ENCODE data around the gene DDX5.

DDX5 gene

GRCh38 chr17:64492481-64493109 is 13.5 kb downstream of the DDX5 start:
- POLR2A ChIA-PET: interaction anchor here (0.6 to 2.3 kb wide), 5 partner anchors 13 to 74 kb away, joined by 3 to 11 read pairs (median 3); no protein-coding TSS in a partner anchor
- Histone ChIP-seq H3K27ac (ENCODE audit: extremely low read depth, low read depth, low read length) (no peak overlapping the region), H3K4me3 (ENCODE audit: low read depth, low read length) (no peak overlapping the region), H3K4me1 (ENCODE audit: control insufficient read depth, insufficient read depth, low read length) (no peaks in the 10 kb centered on the region), H3K9me3 (ENCODE audit: control insufficient read depth, insufficient read depth, low read depth, low read length) (no peaks in the 10 kb centered on the region), H3K36me3 (ENCODE audit: control insufficient read depth in 2 of 2, insufficient read depth in 1 of 2, low read length in 2 of 2) (peaks cover 51 to 61% of the 10 kb centered on the region in 2 experiments)
- TF ChIP-seq ZNF580 (tag by site-specific recombination; IDR thresholded peaks at IDR 0.05) (no peak), ZNF561 (tag by site-specific recombination; IDR thresholded peaks at IDR 0.05; ENCODE audit: borderline replicate concordance) (no peak), SP3 (tag by site-specific recombination; IDR thresholded peaks at IDR 0.05) (no peak), ZNF658 (tag by site-specific recombination; IDR thresholded peaks at IDR 0.05) (no peak), BCL6B (tag by site-specific recombination; IDR thresholded peaks at IDR 0.05) (no peak), KLF16 (tag by site-specific recombination; IDR thresholded peaks at IDR 0.05) (no peak), ZSCAN18 (tag by site-specific recombination; IDR thresholded peaks at IDR 0.05) (no peak), ZNF433 (tag by site-specific recombination; IDR thresholded peaks at IDR 0.05; ENCODE audit: low read depth) (no peak), ZNF223 (tag by site-specific recombination; IDR thresholded peaks at IDR 0.05) (no peak), GFI1B (tag by site-specific recombination; IDR thresholded peaks at IDR 0.05) (no peak), ZXDB (tag by site-specific recombination; IDR thresholded peaks at IDR 0.05) (no peak), ZNF645 (tag by site-specific recombination; IDR thresholded peaks at IDR 0.05) (no peak), ZNF830 (tag by site-specific recombination; IDR thresholded peaks at IDR 0.05; ENCODE audit: low read depth) (no peak), HIC1 (tag by site-specific recombination; IDR thresholded peaks at IDR 0.05) (no peak)
- CTCF ChIA-PET: interaction anchor here (0.6 to 4.8 kb wide), 8 partner anchors 12 to 636 kb away, joined by 3 to 75 read pairs (median 4); no protein-coding TSS in a partner anchor

- peaks cover 57 to 66% of the 10 kb centered on the region in 2 experiments for H3K36me3 ChIP-seq (ENCODE audit: control insufficient read depth in 2 of 2, insufficient read depth in 1 of 2, low read length in 2 of 2)
- CTCF ChIA-PET: interaction anchor here (0.6 to 4.8 kb wide), 8 partner anchors 13 to 103 kb away, joined by 3 to 75 read pairs (median 4); no protein-coding TSS in a partner anchor
- POLR2A ChIA-PET: interaction anchor here (0.9 to 2.3 kb wide), 2 partner anchors 13 to 35 kb away, joined by 3 to 11 read pairs; no protein-coding TSS in a partner anchor
- TF ChIP-seq ZNF335 (tag by site-specific recombination; conservative IDR thresholded peaks at IDR 0.05) (no peak), GLIS1 (tag by site-specific recombination; IDR thresholded peaks at IDR 0.05) (no peak), PBX3 (CRISPR knock-in tag; IDR thresholded peaks at IDR 0.05) (no peak), ZNF530 (tag by site-specific recombination; IDR thresholded peaks at IDR 0.05; ENCODE audit: low read depth) (no peak), ZNF280C (tag by site-specific recombination; IDR thresholded peaks at IDR 0.05) (no peak), ZXDB (tag by site-specific recombination; IDR thresholded peaks at IDR 0.05) (no peak), ZNF121 (tag by site-specific recombination; IDR thresholded peaks at IDR 0.05) (no peak), ZNF311 (tag by site-specific recombination; IDR thresholded peaks at IDR 0.05; ENCODE audit: borderline replicate concordance) (no peak), EGR2 (tag by site-specific recombination; IDR thresholded peaks at IDR 0.05; ENCODE audit: low read depth) (no peak), ZNF843 (tag by site-specific recombination; IDR thresholded peaks at IDR 0.05) (no peak)
These were observed 14.1 kb downstream of the DDX5 start for GRCh38 chr17:64491994-64492393.

More at GRCh38 chr17:64491994-64492393, 14.1 kb downstream of the DDX5 start:
- Histone ChIP-seq H3K9me3 (ENCODE audit: control insufficient read depth, insufficient read depth, low read depth, low read length) (no peaks in the 10 kb centered on the region), H3K4me1 (ENCODE audit: control insufficient read depth, insufficient read depth, low read length) (no peaks in the 10 kb centered on the region), H3K27ac (ENCODE audit: extremely low read depth, low read depth, low read length) (no peak overlapping the region), H3K4me3 (ENCODE audit: low read depth, low read length) (no peak overlapping the region)
